Mononuclear cell (primary cell): ENCODE results near the gene RPS6KL1. TPM values are rescaled to one million over a fixed set of nuclear protein-coding genes. Genes with fewer than 3 reads are reported as not detected.

Experiments
- H3K27me3 ChIP-seq: 2 replicates; pipeline ENCODE4 v1.6.0; 2011; ENCODE audit warnings: low read length, control low read depth; ENCODE audit not compliant: insufficient read depth
- H3K4me1 ChIP-seq: 2 replicates; pipeline ENCODE4 v1.5.1; 2011; ENCODE audit warnings: mild to moderate bottlenecking, low read length, control low read depth; ENCODE audit not compliant: insufficient read depth
- H3K4me3 ChIP-seq: 2 replicates; pipeline ENCODE4 v1.5.1; 2011; ENCODE audit warnings: mild to moderate bottlenecking, low read length, moderate library complexity
- H3K9me3 ChIP-seq: 2 replicates; pipeline ENCODE4 v1.5.1; 2011; ENCODE audit warnings: low read depth, mild to moderate bottlenecking, control low read depth, low read length
- total RNA-seq: library from RNA; depleted of rRNA; stranded (reverse); fragments of >200 nt; gene quantifications from one replicate; pipeline ENCODE4 v1.2.3, GENCODE V29; 2012

The RPS6KL1 gene
- total RNA-seq, 1 donor = 3.4 TPM

DNA sequence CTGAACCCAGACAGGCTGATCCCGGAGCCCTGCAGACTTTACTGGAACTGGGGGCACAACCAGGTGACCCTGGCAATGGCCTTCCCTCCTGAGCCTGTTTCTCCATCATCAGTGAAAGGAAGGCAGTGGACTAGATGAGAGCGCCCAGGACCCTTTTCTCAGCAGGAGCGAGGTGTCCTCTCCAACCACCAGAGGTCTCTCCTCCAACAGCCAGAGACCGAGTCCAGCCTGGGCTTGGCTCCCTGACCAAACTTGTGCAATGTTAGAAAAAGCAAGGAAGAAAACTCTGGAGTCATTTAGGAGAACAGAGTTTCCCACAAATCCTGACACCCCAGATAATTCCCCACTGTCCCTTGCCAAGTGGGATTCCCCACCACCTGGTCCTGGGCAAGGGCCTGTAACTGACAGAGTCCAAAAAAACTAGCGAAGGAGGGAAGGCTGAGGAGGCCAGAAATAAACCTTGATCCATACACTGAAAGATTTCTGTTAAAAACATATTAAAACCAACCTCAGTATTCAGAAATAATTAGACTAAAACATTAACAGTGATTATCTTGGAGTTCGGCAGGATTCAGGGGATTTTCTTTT is 9.0 kb downstream of the RPS6KL1 start:
- no peaks in the 10 kb centered on the region for H3K4me1 ChIP-seq
- H3K9me3 ChIP-seq = no peaks in the 10 kb centered on the region
- H3K4me3 ChIP-seq = no peak overlapping the region
- no peaks in the 10 kb centered on the region for H3K27me3 ChIP-seq

DNA sequence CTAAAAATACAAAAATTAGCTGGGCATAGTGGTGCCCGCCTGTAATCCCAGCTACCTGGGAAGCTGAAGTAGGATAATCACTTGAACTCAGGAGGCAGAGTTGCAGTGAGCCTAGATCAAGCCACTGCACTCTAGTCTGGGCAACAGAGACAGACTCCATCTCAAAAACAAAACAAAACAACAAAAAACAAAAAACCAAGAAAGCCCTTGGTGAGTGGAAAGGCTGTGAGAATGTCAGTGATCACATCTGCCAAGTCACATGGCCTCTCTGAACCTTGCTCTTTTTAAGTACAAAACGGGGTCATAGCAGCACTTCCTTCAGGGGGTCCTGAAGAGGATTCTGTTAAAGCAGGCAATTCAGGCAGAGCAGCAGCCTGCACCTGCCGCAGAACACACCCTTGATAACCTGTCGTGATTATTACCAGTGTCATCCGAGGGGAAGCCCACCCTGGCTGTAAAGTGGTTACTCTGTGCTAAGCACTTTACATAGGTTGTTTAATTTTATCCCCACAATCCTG is 9.6 kb downstream of the RPS6KL1 start:
- H3K4me1 ChIP-seq = no peaks in the 10 kb centered on the region
- H3K27me3 ChIP-seq = no peaks in the 10 kb centered on the region
- no peaks in the 10 kb centered on the region for H3K9me3 ChIP-seq
- no peak overlapping the region for H3K4me3 ChIP-seq

DNA sequence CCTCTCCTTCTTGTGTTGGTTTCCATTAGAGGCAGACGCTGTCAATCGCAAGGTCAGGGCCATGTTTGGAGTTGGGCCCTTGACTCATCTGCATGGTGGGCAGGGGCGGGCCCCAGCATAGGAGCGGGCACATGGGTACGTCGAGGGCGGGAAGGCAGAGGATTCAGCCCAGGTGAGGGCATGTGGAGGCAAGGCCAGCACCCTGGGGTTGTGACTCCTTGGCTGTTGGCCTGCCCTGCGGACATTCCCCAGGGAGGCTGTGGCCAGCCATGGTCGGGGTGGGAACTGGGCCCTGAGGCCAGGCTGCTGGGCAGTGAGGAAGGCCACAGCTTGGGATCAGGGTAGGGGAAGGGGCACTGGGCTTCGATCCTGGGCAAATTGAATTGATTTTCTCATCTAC is 10.3 kb downstream of the RPS6KL1 start:
- no peak overlapping the region for H3K4me3 ChIP-seq
- H3K4me1 ChIP-seq = no peaks in the 10 kb centered on the region
- no peaks in the 10 kb centered on the region for H3K9me3 ChIP-seq
- H3K27me3 ChIP-seq = no peaks in the 10 kb centered on the region

DNA sequence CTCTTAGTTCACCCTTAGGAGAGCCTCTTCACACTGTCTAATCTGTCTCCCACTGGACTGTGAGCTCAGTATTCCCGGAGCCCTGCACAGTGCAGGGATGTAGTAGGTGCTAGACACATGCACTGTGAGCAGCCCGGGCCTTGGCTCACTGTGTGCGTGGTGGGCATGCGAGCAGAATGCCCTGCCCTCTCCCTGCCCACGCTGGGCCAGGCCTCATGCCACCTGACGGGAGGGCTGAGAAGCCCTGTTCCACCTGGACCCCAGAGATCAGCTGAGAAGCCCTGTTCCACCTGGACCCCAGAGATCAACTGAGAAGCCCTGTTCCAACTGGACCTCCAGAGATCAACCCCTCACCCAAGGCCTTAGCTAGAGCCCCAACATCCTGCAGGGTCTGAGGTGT is 10.9 kb downstream of the RPS6KL1 start:
- no peaks in the 10 kb centered on the region for H3K4me1 ChIP-seq

DNA sequence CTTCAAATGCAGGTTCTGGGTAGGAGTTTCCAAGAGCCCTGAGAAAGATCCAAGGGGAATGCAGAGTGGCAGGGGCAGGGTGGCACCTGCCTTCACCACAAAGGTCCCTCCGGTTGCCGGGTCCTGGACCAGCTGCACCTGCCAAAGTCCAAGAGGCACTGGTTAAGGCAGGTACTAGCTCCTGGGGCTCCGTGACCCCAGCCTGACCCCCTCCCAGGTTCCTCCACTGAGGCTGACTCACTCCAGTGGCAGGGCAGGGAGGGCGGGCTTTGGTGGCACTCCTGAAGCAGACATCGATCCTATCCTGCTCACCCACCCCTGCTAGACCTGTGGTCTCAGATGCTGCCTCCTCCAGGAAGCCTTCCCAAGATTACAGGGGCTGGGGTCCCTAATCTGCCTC is 11.4 kb downstream of the RPS6KL1 start:
- Histone ChIP-seq H3K9me3 (no peaks in the 10 kb centered on the region), H3K4me3 (no peak overlapping the region), H3K4me1 (no peaks in the 10 kb centered on the region), H3K27me3 (no peaks in the 10 kb centered on the region)

More for the DNA sequence above, 10.9 kb downstream of the RPS6KL1 start:
- Histone ChIP-seq H3K9me3 (no peaks in the 10 kb centered on the region), H3K27me3 (no peaks in the 10 kb centered on the region), H3K4me3 (no peak overlapping the region)

DNA sequence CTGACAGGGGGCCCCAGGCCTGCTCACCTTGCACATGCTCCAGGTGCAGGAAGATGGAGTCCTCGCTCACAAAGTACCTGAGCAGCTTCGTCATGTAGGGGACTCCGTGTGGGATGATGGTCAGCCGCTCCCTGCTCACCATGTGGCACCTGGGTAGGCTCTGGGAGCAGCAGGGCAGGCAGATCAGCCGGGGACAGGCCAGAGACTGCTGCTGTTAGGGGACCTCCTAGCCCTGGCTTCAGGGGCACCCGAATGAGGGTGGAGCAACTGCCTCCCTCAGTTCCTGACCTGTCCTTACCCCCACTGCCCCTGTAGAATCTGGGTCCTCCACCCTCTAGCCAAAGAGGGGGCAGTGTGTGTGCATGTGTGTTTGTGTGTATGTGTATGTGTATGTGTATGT is 11.8 kb downstream of the RPS6KL1 start:
- no peaks in the 10 kb centered on the region for H3K27me3 ChIP-seq
- H3K4me1 ChIP-seq = no peaks in the 10 kb centered on the region
- no peak overlapping the region for H3K4me3 ChIP-seq
- no peaks in the 10 kb centered on the region for H3K9me3 ChIP-seq

DNA sequence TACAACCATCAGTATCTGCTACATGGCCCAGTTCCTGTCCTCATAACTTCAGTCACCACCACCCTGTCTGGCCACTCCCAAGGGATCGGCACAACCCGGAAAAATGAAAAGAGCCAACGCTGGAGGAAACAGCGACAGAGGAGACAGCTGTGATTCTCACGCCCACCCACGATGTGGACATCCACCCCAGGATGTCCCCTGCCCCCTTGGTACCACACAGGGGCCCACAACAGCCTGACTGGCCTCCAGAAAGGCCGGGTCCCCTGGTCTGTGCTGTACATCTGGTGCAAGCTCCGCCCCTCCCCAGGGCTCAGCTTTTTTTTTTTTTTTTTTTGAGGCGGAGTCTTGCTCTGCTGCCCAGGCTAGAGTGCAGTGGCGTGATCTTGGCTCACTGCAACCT is 12.5 kb downstream of the RPS6KL1 start:
- Histone ChIP-seq H3K4me1 (peaks cover 3% of the 10 kb centered on the region), H3K9me3 (no peaks in the 10 kb centered on the region), H3K4me3 (no peak overlapping the region), H3K27me3 (no peaks in the 10 kb centered on the region)

DNA sequence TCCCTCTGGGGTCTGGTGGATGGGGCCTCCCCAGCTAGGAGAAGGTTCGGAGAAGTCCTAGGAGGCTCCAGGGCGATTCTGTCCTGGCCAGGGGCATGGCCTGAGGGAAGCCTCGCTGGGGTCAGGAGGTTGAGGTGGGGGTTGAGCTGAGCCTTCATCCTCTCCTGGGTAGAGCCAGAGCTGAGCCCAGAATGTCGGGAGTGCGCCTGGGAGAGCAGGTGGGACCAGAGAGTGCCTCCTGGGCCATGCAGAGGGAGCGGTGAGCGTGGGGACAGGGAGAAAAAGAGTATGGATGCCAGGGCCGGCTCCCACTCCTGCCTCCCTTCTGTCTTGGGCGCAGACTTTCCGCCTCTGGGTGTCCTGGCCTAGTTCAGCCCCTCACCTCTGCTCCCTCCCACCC is 13.1 kb downstream of the RPS6KL1 start:
- H3K9me3 ChIP-seq = no peaks in the 10 kb centered on the region
- no peaks in the 10 kb centered on the region for H3K27me3 ChIP-seq
- H3K4me1 ChIP-seq = peaks cover 3% of the 10 kb centered on the region
- no peak overlapping the region for H3K4me3 ChIP-seq

DNA sequence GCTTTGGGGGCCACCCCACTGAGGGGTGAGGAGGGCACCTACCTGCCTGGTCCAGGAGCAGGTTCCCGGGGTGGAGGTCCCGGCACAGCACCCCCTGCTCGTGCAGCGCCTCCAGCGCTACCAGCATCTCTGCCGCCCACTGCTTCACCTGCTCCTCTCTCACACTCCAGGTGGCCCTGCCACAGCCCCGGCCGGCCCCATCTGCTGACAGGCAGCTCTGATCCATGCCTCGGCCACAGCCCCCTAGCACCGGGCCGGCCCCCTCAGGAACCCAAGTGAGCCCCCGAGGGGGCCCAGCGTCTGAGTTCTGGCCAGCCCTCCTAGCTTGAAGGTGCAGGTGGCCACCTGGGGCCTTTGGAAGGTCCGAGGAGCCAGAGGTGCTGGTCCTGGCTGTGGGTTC is 13.6 kb downstream of the RPS6KL1 start:
- Histone ChIP-seq H3K9me3 (no peaks in the 10 kb centered on the region), H3K27me3 (no peaks in the 10 kb centered on the region), H3K4me3 (no peak overlapping the region), H3K4me1 (peaks cover 3% of the 10 kb centered on the region)

DNA sequence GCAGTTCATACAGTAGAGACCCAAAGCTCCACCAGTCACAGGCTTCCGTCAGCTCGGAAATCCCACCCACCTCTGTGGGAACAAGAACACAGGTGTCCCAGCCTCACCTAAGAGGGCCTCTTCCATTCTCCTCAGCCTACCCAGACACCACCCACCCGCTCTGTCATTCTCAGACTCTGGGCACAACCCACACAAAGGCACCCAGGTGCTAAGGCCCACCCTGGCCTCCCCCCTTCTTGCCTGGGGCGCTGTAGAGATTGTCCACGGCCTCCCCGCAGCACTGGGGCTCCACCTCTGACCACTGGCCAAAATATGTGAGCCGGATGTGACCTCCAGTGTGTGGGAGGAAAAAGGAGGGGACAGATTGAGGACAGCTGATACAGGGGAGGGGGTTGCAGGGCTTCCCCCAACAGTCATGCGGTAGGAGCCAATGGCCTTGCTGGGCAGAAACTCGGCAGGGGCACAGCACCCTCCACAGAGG is 14.2 kb downstream of the RPS6KL1 start:
- H3K27me3 ChIP-seq = no peaks in the 10 kb centered on the region
- H3K4me3 ChIP-seq = no peak overlapping the region
- H3K4me1 ChIP-seq = peaks cover 3% of the 10 kb centered on the region
- H3K9me3 ChIP-seq = no peaks in the 10 kb centered on the region

DNA sequence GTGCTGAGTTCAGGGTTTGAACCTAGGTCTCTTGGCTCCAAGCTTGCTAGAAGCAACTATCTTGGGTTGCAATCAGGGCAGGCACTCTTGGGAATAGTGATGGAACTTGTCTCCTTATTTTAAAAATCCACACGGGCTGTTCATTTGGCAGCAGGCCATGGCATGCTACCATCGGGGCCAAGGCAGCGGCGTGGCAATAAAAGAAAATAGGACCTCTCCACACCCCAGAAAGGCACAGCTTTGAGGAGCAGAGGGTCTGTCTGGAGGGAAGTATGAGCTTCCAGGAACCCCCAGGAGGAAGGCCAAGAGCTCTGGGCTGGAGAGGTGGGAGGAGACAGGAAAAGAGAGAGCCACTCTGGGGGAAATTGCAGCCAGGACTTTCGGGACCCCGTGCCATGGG is 15.3 kb downstream of the RPS6KL1 start:
- no peak overlapping the region for H3K4me3 ChIP-seq
- H3K9me3 ChIP-seq = no peaks in the 10 kb centered on the region
- H3K4me1 ChIP-seq = peaks cover 3% of the 10 kb centered on the region
- no peaks in the 10 kb centered on the region for H3K27me3 ChIP-seq

DNA sequence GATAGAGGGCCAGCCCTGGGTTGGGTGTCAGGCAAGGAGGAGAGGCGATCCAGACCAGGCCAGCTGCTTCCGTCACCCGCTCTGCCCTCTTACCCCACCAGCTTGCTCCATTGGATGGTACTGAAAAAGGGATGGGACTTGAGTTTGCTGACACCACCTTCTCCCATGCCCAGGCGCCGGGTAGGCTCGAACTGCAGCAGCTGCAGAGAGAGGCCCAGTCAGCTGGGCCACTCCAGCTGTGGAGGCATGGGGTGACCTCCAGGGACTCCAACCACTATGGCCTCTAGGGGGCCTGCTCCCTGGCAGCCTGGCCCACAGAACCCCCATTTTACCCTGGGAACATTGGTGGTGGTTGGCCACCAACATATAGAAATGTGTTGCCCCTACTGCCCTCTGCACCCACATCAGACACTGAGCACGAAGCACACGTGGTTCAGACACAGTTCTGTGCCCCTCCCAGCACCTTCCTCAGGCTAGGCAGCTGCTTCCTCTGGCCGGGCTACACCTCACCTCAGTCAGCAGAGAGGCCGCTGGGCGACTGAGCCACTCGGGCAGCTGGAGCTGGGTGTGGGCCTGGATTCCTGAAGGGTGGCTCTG is 16.0 kb downstream of the RPS6KL1 start:
- Histone ChIP-seq H3K9me3 (no peaks in the 10 kb centered on the region), H3K4me1 (peaks cover 3% of the 10 kb centered on the region), H3K27me3 (no peaks in the 10 kb centered on the region), H3K4me3 (no peak overlapping the region)

DNA sequence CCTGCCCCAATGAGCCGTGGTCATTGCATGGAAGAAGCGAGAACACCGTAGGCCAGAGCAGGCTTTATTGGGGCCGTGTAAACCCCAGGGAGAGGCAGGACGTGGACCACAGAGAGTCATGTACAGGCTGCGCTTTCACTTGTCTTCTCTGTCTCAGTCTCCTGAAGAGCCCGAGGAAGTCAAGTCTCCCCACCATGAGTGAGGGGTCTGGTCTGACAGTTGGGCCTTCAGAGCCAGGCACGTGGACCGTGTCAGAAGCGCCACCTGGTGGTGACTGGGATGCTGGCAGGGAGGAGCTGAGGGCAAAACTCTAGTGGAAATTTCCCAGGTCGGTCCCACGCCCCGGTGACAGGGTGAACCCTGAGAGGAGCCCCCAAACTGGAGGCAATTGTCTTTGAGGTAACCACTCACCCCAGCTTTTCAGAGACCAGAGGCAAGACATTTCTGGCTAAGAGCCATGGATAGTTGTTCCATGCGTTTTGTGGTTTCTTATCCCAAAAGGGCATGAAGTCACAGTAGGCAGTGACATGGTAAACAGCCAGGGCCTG is 17.4 kb downstream of the RPS6KL1 start:
- Histone ChIP-seq H3K4me1 (peaks cover 3% of the 10 kb centered on the region), H3K27me3 (no peaks in the 10 kb centered on the region), H3K9me3 (no peaks in the 10 kb centered on the region), H3K4me3 (no peak overlapping the region)

DNA sequence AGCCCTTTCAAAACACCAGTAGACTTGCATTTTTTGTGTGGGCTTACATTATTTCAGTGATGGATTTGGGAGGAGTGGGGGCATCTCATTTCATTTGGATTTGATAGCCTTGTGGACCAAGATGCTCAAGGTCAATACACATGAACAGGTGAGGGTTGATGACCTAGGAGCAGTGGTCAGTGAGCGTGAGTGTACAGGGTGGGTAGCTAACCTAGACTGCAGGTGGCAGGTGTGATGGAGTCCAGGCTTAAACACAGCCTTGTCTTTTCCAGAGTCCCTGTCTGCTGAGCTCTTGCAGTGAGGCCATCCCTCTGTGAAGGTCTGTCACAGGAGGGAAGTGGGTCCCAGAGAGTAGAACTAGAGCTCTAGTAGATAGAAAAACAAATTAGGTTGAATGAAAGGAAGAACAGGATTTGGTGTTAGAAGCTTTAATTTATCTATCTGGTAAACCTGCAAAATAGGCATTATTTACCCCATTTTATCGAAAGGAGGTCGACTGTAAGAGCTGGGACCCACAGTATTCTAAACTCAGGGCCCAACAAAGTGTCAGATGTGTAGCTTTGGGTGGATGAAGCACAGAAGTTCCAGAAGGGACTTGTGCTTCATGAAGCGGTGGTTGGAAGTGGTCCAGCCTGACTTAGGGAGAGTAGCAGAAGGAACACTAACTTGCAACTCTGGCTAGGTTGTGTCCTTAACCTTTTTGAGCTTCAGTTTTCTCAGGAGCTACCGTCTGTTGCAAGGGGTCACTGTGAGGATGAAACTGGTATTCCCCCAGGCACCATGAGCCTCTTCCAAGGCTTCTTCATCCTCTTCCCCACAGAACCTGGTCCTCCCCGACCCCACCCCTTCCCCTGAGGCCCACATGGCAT is 18.2 kb downstream of the RPS6KL1 start:
- no peaks in the 10 kb centered on the region for H3K9me3 ChIP-seq
- no peaks in the 10 kb centered on the region for H3K27me3 ChIP-seq
- H3K4me3 ChIP-seq = no peak overlapping the region
- peaks cover 3% of the 10 kb centered on the region for H3K4me1 ChIP-seq
